SH-SY5Y (cell line): Measurements from ENCODE around the gene PANK3.

Experiments used
- GATA2 ChIP-seq: IDR thresholded peaks from 2 replicates; pipeline ENCODE4 v1.6.1; 2011; ENCODE audit warnings: mild to moderate bottlenecking, low read depth, low read length
- GATA3 ChIP-seq: IDR thresholded peaks from 2 replicates; pipeline ENCODE4 v1.6.1; 2011; ENCODE audit warnings: low read depth, mild to moderate bottlenecking, low read length, moderate library complexity

- TF ChIP-seq GATA2 (no peak), GATA3 (no peak)
Measured at GRCh38 chr5:168614661-168615060, 35.5 kb upstream of the PANK3 start.
